Esophagus muscularis mucosa (tissue), 3 donors: Measurements from ENCODE around the gene BAG1.

ENCODE experiments used
- CTCF ChIP-seq, 3 experiments: fragments of 200-600 bp in 2 of 3; fragments of 450-650 bp in 1 of 3; sonication (generic) in 2 of 3; IDR thresholded peaks; one replicate each; pipeline ENCODE4 v1.5.1; 2017 to 2019; ENCODE audit warnings: antibody characterized with exemption in 3 of 3, mild to moderate bottlenecking in 2 of 3, moderate library complexity in 1 of 3
- POLR2A ChIP-seq: fragments of 450-650 bp; IDR thresholded peaks from one replicate; pipeline ENCODE4 v1.6.1; 2017; ENCODE audit warnings: antibody characterized with exemption, moderate library complexity, mild to moderate bottlenecking, low read depth

- TF ChIP-seq CTCF (IDR thresholded peaks at IDR 0.05) (no peak), POLR2A (no peak)
Measured at GRCh38 chr9:33260372-33260771, 4.1 kb downstream of the BAG1 start.
